RWPE2 (cell line): ENCODE data around the gene FRY.
A peak's percentile ranks its signal among the peaks of the same experiment; 100 is the strongest.

ENCODE experiments used
- ATAC-seq: fragments of 200-7000 bp; cut with Tn5 transposase; 3 replicates; pipeline ENCODE4 v1.9.1; 2021; ENCODE audit warnings: low read depth
- DNase-seq: peaks from one replicate; pipeline ENCODE4 v3.0.0-alpha.2; 2020; ENCODE audit warnings: low spot score
- H3K27ac ChIP-seq: fragments of 450-650 bp; 2 replicates; pipeline ENCODE4 v1.5.1; 2017; ENCODE audit warnings: mild to moderate bottlenecking; ENCODE audit not compliant: poor library complexity, severe bottlenecking
- H3K27me3 ChIP-seq: fragments of 250-450 bp; sonication (Bioruptor Pico); 2 replicates; pipeline ENCODE4 v1.5.1; 2021; ENCODE audit warnings: mild to moderate bottlenecking, moderate library complexity; ENCODE audit not compliant: insufficient read depth, poor library complexity, severe bottlenecking
- H3K36me3 ChIP-seq: fragments of 250-450 bp; sonication (Bioruptor Pico); 2 replicates; pipeline ENCODE4 v1.5.1; 2020; ENCODE audit warnings: low read depth, mild to moderate bottlenecking, moderate library complexity
- H3K4me1 ChIP-seq: fragments of 250-450 bp; sonication (Bioruptor Pico); 2 replicates; pipeline ENCODE4 v1.5.1; 2021; ENCODE audit warnings: mild to moderate bottlenecking, moderate library complexity; ENCODE audit not compliant: insufficient read depth, poor library complexity, severe bottlenecking
- H3K4me3 ChIP-seq: fragments of 250-450 bp; sonication (Bioruptor Pico); 2 replicates; pipeline ENCODE4 v1.5.1; 2021; ENCODE audit warnings: mild to moderate bottlenecking, moderate library complexity; ENCODE audit not compliant: severe bottlenecking
- H3K9me3 ChIP-seq: fragments of 250-450 bp; sonication (Bioruptor Pico); 2 replicates; pipeline ENCODE4 v1.5.1; 2021; ENCODE audit warnings: mild to moderate bottlenecking, moderate library complexity; ENCODE audit not compliant: severe bottlenecking
- TF ChIP-seq, protein P1 (sequence below): fragments of 450-650 bp; IDR thresholded peaks from one replicate; pipeline ENCODE4 v1.5.1; 2017; ENCODE audit warnings: mild to moderate bottlenecking, moderate library complexity; ENCODE audit not compliant: poor library complexity, severe bottlenecking

FRY gene

DNA sequence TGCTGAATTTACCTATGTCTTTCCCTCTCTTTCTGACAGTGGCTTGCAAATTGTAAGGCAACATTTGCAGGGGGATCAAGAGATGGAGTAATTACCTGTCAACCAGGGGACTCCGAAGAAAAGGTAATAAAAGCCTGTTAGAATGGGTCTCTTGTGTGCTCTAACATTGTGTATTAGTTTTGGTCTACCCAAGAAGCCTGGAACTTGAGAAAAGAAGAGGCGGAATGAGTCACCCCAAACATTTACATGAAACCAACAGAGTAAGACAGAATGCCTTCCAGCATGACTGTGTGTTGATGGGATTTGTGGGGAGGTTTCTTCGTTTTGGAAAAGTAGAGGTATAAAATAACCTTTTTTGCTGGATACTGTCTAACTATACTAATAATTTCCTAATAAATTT is 246.9 kb downstream of the FRY start:
- H3K36me3 ChIP-seq, result no peaks in the 10 kb centered on the region
- H3K4me1 ChIP-seq, result no peaks in the 10 kb centered on the region
- no peaks in the 10 kb centered on the region for H3K9me3 ChIP-seq
- ATAC-seq, result no peak
- TF ChIP-seq, protein P1, sequence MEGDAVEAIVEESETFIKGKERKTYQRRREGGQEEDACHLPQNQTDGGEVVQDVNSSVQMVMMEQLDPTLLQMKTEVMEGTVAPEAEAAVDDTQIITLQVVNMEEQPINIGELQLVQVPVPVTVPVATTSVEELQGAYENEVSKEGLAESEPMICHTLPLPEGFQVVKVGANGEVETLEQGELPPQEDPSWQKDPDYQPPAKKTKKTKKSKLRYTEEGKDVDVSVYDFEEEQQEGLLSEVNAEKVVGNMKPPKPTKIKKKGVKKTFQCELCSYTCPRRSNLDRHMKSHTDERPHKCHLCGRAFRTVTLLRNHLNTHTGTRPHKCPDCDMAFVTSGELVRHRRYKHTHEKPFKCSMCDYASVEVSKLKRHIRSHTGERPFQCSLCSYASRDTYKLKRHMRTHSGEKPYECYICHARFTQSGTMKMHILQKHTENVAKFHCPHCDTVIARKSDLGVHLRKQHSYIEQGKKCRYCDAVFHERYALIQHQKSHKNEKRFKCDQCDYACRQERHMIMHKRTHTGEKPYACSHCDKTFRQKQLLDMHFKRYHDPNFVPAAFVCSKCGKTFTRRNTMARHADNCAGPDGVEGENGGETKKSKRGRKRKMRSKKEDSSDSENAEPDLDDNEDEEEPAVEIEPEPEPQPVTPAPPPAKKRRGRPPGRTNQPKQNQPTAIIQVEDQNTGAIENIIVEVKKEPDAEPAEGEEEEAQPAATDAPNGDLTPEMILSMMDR, result no peak
- DNase-seq, result no peak
- no peak overlapping the region for H3K27ac ChIP-seq
- no peak overlapping the region for H3K4me3 ChIP-seq
- no peaks in the 10 kb centered on the region for H3K27me3 ChIP-seq

GRCh38 chr13:32281096-32281495 is 249.5 kb downstream of the FRY start:
- no peaks in the 10 kb centered on the region for H3K27me3 ChIP-seq
- H3K4me3 ChIP-seq, result no peak overlapping the region
- ATAC-seq (no peak), DNase-seq (no peak)
- no peak overlapping the region for H3K27ac ChIP-seq
- no peaks in the 10 kb centered on the region for H3K36me3 ChIP-seq
- no peaks in the 10 kb centered on the region for H3K9me3 ChIP-seq
- TF ChIP-seq, protein P1, result no peak
- no peaks in the 10 kb centered on the region for H3K4me1 ChIP-seq

GRCh38 chr13:32282096-32282711 is 250.6 kb downstream of the FRY start:
- TF ChIP-seq, protein P1, result no peak

GRCh38 chr13:32284927-32285632 is 253.5 kb downstream of the FRY start:
- Histone ChIP-seq H3K27ac (no peak overlapping the region), H3K4me1 (no peaks in the 10 kb centered on the region), H3K9me3 (no peaks in the 10 kb centered on the region), H3K4me3 (no peak overlapping the region), H3K27me3 (no peaks in the 10 kb centered on the region), H3K36me3 (no peaks in the 10 kb centered on the region)
- TF ChIP-seq, protein P1, result no peak
- ATAC-seq (peak; percentile 12; the same call in 1 of the 3 replicates), DNase-seq (no peak)

More at GRCh38 chr13:32282096-32282711, 250.6 kb downstream of the FRY start:
- no peak overlapping the region for H3K4me3 ChIP-seq
- H3K27ac ChIP-seq, result no peak overlapping the region
- DNase-seq (no peak), ATAC-seq (no peak)
- no peaks in the 10 kb centered on the region for H3K27me3 ChIP-seq
- H3K9me3 ChIP-seq, result no peaks in the 10 kb centered on the region
- H3K36me3 ChIP-seq, result no peaks in the 10 kb centered on the region
- H3K4me1 ChIP-seq, result no peaks in the 10 kb centered on the region

DNA sequence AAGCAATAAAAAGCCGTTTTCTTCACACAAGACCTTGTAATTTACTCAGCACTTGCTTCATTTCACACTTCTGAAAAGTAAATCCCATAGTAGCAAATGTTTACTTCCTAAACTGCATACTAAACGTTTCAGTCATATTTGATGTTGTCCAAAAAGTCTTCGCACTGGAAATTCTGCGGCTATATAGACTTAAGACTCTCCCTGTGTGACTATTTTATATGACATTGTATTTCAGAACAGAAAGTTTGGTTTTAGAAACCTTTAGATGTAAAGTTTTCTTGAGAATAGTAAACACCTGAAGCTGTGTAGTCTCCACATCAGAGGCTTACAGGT is 254.0 kb downstream of the FRY start:
- Histone ChIP-seq H3K4me3 (no peak overlapping the region), H3K27me3 (no peaks in the 10 kb centered on the region), H3K4me1 (no peaks in the 10 kb centered on the region), H3K36me3 (no peaks in the 10 kb centered on the region), H3K9me3 (no peaks in the 10 kb centered on the region), H3K27ac (no peak overlapping the region)
- TF ChIP-seq, protein P1, result no peak
- DNase-seq, result no peak
- ATAC-seq, result no peak
